HG03280 (cell line): ENCODE data around the gene ZSCAN4.
A peak's percentile ranks its signal among the peaks of the same experiment; 100 is the strongest.

Source experiments
- ATAC-seq: cut with Tn5 transposase; IDR thresholded peaks from one replicate; pipeline ENCODE4 v1.9.1; 2021; ENCODE audit warnings: mild to moderate bottlenecking, moderate library complexity; ENCODE audit not compliant: unreplicated experiment

Gene ZSCAN4

GRCh38 chr19:57668635-57669034 lies at the start of gene ZSCAN4:
Gene ZSCAN4, plus strand, starts transcription at chr19:57668935. Its CDS starts 7,211 bp downstream, at chr19:57676146.
- no peak for ATAC-seq

GRCh38 chr19:57620673-57621348 lies 47.9 kb upstream of the ZSCAN4 start:
- no peak for ATAC-seq

DNA sequence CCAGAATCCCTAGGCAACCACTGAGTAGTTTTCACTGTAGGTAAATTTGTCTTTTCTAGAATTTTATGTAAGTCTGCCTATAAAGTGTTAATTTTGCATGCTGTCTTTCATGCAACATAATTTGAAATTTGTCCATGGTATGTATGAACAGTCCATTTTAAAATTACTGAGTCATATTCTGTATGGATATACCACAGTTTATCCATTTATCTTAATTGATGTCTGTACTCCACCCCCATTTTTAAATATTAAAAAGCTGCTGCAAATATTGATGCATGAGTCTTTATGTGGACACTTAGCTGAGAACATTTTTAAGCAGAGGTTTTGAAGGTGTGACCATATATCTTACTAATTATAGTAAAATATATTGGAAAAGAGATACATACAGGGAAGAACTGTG lies 45.6 kb upstream of the ZSCAN4 start:
- ATAC-seq: no peak

DNA sequence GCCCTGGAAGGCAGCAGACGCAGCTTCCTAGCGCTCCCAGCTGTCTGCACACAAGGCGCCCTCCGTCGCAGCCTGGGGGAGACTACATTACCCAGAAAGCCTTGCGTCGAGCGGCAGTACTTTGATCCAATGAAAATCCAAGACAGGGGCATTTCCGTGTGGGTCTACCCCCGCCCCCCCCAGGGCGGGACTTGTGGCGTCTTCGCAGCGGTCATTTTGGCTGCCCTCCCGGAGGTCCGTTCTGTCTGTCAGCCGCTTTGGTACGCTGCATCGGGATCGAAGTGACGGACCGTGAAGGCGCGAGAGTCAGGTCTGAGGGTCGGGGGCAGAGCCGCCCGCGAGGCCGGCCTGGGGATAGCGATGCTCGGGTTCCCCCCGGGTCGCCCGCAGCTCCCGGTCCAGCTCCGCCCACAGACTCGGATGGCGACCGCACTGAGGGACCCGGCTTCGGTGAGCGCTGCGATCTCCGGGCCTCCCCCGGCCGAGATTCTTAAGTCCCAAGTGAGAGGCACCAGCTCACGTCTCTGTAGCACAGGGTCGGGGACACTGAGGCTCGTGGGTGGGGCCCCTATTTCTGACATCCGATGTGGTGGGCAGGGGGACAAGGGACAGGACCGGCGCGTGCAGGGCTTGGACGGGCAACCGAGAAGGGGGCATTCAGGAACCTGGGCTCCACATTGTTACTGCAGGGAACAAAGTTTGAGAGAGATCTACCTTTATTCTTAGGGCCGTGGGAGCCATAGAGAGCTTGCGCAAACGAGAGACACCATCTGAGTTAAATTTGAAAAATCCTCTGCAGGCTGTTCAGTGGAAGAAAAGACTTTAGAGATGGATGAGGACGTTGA lies 35.5 kb upstream of the ZSCAN4 start, which contains the start of gene ZNF211:
TSS of gene ZNF211 (plus strand) at position 182 of the 845 bp plus-strand sequence. CDS start at position 361, 179 bp downstream.
- peak; percentile 97 for ATAC-seq

GRCh38 chr19:57633832-57634131 lies 35.0 kb upstream of the ZSCAN4 start:
- ATAC-seq: no peak

DNA sequence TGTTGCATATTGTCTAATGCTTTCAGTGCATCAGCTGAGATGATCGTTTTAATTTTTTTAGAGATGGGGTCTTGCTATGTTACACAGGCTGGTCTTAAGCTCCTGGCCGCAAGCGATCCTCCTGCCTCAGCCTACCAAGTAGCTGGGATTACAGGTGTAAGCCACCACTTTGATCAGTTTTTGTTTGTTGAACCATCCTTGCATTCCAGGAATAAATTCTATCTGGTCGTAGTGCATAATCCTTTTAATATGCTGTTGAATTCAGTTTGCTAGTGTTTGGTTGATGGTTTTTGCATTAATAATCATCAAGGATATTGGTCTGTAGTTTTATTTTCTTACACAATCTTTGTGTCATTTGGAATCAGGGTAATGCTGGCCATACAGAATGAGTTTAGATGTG lies 31.4 kb upstream of the ZSCAN4 start:
- no peak for ATAC-seq

- no peak for ATAC-seq
These were observed 27.0 kb upstream of the ZSCAN4 start for GRCh38 chr19:57641715-57642234.

DNA sequence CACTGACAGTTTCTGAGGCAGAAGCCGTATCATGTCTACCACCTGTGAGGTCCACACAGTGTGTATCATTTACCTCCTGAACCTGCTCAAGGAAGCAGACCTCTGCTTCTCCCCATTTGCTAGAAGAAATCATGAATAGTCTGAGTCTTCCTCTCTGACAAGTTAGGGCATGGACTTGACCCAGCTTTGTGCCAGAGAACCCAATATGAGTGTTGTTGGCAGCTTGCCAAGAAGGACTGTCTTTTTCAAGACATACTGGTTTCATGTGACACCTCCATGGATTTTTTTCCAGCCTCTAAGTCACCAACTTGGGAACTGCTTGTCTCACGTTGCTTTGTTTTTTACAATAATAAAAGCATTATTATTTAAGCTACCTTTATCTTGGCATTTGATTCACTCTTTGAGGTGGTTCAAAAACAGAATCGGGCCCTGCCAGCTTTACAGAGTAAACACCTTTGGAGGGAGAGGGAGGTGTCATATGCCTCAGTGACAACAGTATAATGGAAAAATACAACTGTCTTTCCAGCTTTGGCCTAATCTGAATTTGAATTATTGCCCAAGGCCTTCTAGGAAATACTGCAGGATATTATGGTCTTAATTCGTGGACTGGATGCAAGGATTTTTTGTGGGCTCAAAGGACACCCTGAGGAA lies 26.2 kb upstream of the ZSCAN4 start:
- no peak for ATAC-seq

- ATAC-seq: no peak
These were observed 25.0 kb upstream of the ZSCAN4 start for GRCh38 chr19:57643734-57644133.

DNA sequence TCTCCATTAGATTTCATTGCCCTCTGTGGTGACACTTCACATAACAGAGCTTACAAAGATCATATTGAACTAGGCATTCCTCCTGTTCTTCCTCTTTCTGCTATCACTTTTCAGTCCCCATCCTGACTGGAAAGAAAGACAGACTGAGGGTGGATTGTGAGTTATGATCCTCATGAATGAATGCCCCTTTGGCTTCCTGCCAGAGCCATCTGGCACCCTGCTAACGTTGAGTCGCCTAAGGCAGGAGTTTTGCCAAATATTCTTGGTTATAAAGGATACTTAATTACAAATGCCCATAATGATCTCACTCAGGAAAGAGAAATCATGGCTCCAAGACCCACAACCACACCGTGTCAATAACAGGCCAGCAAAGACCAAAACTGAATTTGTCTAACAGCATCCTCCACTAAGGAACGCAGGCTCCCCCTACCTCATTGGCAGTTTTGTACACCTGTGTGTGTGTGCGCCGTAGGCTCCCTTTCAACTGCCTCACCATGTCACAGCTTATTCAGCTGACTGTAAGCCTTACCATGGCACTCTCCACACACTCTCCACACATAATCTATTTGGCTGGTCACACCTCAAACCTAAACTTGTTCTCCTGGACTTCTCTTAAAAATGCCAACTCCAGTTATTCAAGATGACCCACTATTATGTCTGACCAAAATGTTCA lies 20.3 kb upstream of the ZSCAN4 start:
- no peak for ATAC-seq

DNA sequence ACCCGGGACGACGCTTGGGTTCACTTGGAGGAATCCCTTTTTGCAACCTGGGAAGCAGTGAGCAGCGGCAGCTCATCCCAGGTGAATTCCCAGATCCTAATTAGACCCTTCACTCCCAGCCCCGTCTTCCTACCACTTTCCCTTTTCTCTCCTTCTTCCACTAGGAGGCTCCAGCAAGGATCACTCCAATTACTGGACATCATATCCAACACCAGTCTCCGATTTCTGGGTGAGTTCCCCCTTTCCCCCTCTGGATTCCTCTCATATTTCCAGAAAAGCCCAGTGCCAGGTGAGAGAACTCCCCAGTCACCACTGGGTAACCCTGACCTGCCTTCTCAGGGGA lies 17.1 kb upstream of the ZSCAN4 start:
- no peak for ATAC-seq

GRCh38 chr19:57653689-57654088 lies 15.0 kb upstream of the ZSCAN4 start:
- no peak for ATAC-seq

DNA sequence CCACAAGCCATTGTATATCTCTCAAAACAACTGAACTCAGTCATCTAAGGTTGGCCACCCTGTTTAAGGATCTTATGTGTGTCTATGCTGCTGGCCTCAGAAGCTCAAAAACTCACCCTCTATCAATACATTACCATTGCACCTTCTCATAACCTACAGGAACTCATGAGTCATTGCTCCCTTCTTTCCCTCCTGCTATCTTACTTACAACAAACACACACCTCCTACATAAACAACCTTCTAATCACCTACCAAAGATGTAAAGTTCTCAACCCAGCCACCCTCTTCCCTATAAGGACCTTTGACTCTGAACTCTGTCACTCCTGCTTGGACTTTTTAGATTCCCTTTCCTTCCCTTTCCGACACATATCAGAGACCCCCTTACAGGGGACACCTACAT lies 13.3 kb upstream of the ZSCAN4 start:
- ATAC-seq: no peak

GRCh38 chr19:57656346-57656745 lies 12.4 kb upstream of the ZSCAN4 start:
- no peak for ATAC-seq

DNA sequence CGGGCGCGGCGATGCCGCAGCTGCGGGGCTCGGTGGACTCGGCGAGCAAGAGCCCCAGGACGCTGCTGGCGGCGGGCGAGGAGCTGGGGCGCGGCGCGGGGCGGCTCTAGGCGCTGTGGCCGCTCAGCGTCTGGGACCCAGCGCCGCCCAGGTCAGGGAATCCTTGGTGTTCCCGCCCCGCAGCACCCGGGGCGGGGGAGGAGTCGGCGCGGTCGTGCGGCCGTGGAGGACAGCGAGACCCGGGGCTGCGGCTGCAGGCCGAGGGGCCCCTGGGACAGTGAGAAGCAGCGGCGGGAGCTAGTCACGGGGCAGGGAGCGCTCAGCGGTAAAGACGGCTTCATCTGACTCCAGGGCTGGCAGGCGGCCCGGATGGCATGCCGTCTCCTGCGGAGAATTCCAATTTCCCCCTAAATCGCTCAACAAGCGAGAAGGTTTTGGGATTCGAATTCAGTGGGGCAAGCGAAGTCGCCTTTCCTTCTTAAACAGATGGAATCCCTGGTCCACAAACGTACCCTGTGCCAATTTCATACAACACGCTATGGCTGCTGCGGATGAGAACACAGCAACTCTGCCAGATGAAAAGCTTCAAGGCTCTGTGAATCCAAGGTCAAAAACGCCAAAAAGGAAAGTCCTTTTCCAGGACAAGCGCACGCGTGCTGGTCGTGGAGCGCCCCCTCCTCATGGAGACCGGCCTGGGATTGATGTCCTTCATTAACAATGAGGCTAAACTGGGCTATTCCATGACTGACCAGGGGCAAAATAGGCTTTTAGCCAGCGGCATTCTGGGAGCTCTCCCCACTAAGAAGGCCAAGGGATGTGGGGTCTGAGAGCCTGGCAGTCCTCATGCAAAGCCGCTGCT lies 4.2 kb upstream of the ZSCAN4 start:
- ATAC-seq: no peak

GRCh38 chr19:57665261-57665806 lies 3.4 kb upstream of the ZSCAN4 start:
- ATAC-seq: no peak

GRCh38 chr19:57667228-57667627 lies 1.5 kb upstream of the ZSCAN4 start:
- no peak for ATAC-seq

DNA sequence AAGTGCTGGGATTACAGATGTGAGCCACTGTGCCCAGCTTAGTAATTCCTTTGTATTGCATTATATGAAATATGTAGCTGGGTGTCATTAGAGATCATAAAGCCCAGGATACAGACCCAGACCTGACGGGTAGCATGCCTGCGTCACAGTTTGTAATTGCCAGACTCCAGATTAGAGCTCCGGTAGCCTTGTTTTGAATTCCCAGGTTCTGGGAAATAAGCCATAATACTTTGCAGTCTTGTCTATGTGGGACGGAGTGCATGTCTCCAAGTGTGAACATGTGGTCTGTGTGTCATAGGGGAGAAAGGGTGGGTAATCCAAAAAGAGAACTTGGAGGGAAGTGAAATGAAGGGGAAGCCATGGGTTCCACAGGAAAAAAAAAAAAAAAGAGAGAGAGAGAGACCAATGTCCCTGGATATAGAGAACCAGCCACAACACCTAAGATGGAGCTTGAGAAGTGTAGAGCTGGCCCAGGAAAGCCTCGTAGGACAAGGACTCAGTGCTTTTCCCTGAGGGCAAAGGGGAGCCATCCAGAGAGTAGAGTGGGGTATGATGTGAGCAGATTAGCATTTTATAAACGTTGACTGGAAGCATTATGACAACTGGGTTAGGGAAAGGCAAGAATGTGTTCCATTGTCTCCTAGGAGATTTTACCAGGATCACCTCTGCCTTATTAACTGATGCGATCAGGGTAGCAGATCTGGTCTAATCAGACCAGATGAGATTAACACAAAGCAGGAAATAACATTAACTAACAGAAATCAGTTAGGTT lies 2.6 kb downstream of the ZSCAN4 start:
- ATAC-seq: no peak

DNA sequence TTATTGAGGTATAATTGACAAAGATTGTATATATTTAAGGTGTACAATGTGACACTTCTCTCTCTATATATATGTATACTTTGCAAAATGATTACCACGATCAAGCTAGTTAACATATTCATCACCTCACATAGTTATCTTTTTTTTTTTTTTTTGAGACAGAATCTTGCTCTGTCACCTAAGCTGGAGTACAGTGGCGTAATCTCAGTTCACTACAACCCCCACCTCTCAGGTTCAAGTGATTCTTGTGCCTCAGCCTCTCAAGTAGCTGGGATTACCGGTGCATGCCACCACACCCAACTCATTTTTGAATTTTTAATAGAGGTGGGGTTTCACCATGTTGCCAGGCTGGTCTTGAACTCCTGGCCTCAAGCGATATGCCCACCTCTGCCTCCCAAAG lies 3.7 kb downstream of the ZSCAN4 start:
- ATAC-seq: no peak
